Adipocyte (in vitro differentiated cells): ENCODE data around the gene PPM1B.
"Not testable (repeated sequence)": the region's sequence is repeated elsewhere in the genome, so short reads cannot be mapped to it uniquely, and the experiment has no call there.

Experiments
- DNase-seq: peaks from one replicate; pipeline ENCODE4 v3.0.0-alpha.2; 2015; ENCODE audit warnings: low read depth
- H3K27me3 ChIP-seq: replicated peaks from 2 replicates; pipeline ENCODE4 v1.7.0; 2013; ENCODE audit warnings: mild to moderate bottlenecking, low read length, moderate library complexity; ENCODE audit not compliant: control insufficient read depth, insufficient read depth
- H3K36me3 ChIP-seq: 2 replicates; pipeline ENCODE4 v1.7.0; 2013; ENCODE audit warnings: low read length, mild to moderate bottlenecking, moderate library complexity; ENCODE audit not compliant: control insufficient read depth, insufficient read depth, severe bottlenecking
- H3K4me1 ChIP-seq: 2 replicates; pipeline ENCODE4 v1.7.0; 2013; ENCODE audit warnings: mild to moderate bottlenecking, low read length, moderate library complexity; ENCODE audit not compliant: control insufficient read depth, insufficient read depth
- H3K4me3 ChIP-seq: 2 replicates; pipeline ENCODE4 v1.7.0; 2013; ENCODE audit warnings: mild to moderate bottlenecking, low read length, moderate library complexity
- H3K9ac ChIP-seq: 2 replicates; pipeline ENCODE4 v1.7.0; 2013; ENCODE audit warnings: mild to moderate bottlenecking, low read length, moderate library complexity
- H3K9me3 ChIP-seq: 2 replicates; pipeline ENCODE4 v1.7.0; 2013; ENCODE audit warnings: mild to moderate bottlenecking, low read length, moderate library complexity; ENCODE audit not compliant: control insufficient read depth

The PPM1B gene

DNA sequence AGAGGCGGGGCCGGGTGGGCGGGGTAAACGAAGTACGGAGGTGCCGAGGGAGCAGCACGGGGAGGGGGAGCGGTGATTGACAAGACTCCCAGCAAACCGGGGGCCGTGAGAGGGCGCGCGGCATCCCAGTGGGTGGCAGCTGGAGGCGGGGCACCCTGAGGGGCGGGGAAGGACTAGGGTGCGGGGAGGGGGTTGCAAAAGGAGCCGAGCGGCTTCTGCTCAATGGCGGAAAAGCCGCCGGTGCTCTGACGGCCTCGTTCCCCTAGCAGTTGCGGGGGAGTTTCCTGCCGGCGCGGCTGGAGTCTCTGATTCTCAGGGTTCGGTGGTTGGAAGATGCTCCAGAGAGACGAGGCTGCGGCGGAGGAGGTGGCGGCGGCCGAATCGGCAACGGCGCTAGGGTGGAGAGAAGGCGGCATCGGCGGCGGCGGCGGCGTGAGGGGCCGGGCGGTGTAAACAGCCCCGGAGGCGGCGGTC is at the start of gene PPM1B:
PPM1B (plus strand) TSS at position 195 of the 474 bp plus-strand sequence. CDS start 32,325 bp downstream, outside the sequence.
- DNase-seq = no peak
- no peaks in the 10 kb centered on the region for H3K36me3 ChIP-seq
- peaks cover 4% of the 10 kb centered on the region for H3K9me3 ChIP-seq
- peak within 1 kb of the TSS; percentile 96 for H3K9ac ChIP-seq
- peaks cover 29% of the 10 kb centered on the region for H3K4me1 ChIP-seq
- H3K4me3 ChIP-seq = peak within 1 kb of the TSS; percentile 98
- H3K27me3 ChIP-seq = no peaks in the 10 kb centered on the region

DNA sequence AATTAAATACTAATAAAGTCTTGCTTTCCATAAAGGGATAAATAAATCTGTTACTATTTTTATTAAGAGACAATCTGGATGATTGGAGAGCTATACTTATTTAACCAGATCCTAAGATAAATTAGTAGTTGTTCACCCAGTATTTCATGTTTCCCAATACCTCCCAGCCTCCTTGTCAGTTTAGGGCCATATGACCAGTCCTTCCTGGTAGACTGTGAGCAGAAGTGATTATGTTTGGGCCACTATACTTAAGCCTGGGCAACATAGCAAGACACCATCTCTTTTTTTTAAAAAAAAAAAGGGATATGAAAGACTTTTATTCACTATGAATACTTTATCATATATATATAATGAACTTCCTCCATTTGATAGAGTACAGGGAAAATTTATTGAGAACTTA is 48.8 kb upstream of the PPM1B start:
- no peaks in the 10 kb centered on the region for H3K9me3 ChIP-seq
- no peak overlapping the region for H3K4me3 ChIP-seq
- peaks cover 12% of the 10 kb centered on the region for H3K4me1 ChIP-seq
- no peak for DNase-seq
- no peak overlapping the region for H3K9ac ChIP-seq
- H3K36me3 ChIP-seq = no peaks in the 10 kb centered on the region
- no peaks in the 10 kb centered on the region for H3K27me3 ChIP-seq

DNA sequence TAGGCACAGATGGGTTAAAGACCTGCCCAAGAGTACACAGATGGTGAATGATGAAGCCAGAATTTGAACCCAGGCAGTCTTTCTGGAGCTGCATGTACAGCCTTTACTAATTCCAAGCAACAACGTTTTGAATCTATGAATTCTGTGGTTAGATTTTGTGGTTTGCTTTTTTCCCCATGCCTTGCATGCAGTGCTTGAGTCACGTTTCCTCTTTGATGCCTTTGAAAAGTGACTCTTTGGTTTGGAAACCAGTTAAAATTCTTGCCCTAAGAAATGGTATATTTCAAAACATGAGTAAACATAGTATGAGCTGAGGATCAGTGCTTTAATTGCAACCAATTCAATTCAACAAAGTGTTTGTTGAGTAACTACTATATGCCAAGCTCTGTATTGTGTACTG is 48.2 kb upstream of the PPM1B start:
- Histone ChIP-seq H3K4me3 (no peak overlapping the region), H3K4me1 (peaks cover 12% of the 10 kb centered on the region), H3K9me3 (no peaks in the 10 kb centered on the region), H3K27me3 (no peaks in the 10 kb centered on the region), H3K9ac (no peak overlapping the region), H3K36me3 (no peaks in the 10 kb centered on the region)
- DNase-seq = peak; percentile 81

DNA sequence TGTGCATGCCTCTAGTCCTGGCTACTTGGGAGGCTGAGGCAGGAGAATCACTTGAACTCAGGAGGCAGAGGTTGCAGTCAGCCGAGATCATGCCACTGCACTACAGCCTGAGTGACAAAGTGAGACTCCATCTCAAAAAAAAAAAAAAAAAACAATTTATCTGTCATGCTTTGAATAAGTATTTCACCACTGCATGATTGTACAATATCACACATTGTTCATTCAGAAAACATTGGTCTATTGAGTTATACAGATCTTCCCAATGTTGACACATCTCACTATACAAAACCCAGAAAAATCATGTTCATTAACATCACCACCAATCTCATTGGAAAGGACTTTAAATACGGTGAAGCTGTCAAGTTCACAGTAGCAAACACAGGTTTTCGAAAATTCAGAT is 46.8 kb upstream of the PPM1B start:
- Histone ChIP-seq H3K27me3 (no peaks in the 10 kb centered on the region), H3K4me3 (no peak overlapping the region), H3K9me3 (no peaks in the 10 kb centered on the region), H3K36me3 (no peaks in the 10 kb centered on the region), H3K9ac (no peak overlapping the region), H3K4me1 (peaks cover 17% of the 10 kb centered on the region)
- no peak for DNase-seq

DNA sequence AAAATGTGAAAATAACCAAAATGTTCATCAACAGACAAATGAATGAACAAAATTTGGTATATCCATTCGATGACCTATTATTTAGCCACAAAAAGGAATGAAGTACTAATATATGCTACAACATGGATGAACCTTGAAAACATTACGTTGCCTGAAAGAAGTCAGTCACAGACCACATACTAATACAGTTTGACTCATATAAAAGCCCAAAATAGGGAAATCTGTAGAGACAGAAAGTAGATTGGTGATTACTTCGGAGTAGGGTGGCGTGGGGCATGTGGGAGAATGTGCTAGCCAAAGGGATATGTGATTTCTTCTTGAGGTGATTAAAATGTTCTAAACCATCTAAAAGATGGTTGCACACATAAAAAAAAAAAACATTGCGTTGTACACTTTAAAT is 44.2 kb upstream of the PPM1B start:
- Histone ChIP-seq H3K36me3 (no peaks in the 10 kb centered on the region), H3K4me1 (peaks cover 17% of the 10 kb centered on the region), H3K9ac (no peak overlapping the region), H3K27me3 (no peaks in the 10 kb centered on the region), H3K4me3 (no peak overlapping the region), H3K9me3 (no peaks in the 10 kb centered on the region)
- no peak for DNase-seq

DNA sequence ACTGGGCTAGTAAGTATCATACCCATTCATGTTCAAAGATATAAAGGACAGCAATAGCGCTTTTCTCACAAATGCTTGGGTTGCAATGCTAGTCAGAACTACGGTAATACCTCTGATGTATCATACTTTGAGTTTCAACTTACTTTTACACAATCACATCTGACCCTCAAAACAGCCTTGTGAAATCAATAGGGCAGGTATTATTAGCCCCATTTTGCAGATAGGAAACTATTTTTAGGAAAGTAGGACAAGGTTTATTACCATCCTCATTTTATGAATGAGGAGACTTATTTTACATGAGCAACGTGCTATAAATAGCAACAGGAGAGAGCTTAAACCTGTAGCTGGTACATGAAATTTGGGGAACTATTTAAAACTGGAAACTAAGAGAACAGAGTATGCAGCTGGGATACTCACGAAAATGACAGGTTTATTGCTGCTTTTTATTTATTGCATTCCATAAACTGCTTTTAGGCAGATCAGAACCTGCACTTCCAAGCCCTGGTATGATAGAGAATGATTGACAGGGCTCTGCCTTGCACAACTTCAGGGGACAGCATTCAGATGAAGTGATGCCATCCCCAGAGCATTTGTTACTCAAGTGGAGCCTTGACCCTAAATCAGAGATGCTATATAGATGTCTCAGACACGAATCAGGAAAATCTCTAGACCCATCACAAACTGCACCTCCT is 42.4 kb upstream of the PPM1B start:
- Histone ChIP-seq H3K4me3 (no peak overlapping the region), H3K9ac (no peak overlapping the region), H3K27me3 (no peaks in the 10 kb centered on the region), H3K36me3 (no peaks in the 10 kb centered on the region), H3K4me1 (peaks cover 20% of the 10 kb centered on the region), H3K9me3 (no peaks in the 10 kb centered on the region)
- DNase-seq = peak; percentile 26

DNA sequence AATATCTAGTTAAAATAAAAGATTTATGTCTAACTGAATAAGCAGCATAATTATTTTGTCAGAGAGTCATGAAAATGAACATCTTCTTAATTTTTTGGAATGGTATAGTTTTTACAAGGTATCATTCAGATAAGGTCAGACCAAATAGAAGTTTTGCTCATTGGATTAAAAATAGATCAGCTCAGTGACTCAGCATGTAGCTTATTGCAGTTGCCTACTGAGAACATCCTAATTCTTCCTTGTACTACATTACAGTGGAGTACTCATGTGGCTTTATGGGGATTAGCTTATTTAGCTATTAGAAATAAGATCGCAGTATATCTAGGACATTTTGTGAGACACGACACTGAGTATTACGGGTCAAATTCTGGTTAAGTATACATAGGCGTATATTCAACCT is 38.2 kb upstream of the PPM1B start:
- Histone ChIP-seq H3K4me3 (no peak overlapping the region), H3K4me1 (peaks cover 32% of the 10 kb centered on the region), H3K9ac (no peak overlapping the region), H3K27me3 (no peaks in the 10 kb centered on the region), H3K9me3 (no peaks in the 10 kb centered on the region), H3K36me3 (no peaks in the 10 kb centered on the region)
- DNase-seq = peak; percentile 68

DNA sequence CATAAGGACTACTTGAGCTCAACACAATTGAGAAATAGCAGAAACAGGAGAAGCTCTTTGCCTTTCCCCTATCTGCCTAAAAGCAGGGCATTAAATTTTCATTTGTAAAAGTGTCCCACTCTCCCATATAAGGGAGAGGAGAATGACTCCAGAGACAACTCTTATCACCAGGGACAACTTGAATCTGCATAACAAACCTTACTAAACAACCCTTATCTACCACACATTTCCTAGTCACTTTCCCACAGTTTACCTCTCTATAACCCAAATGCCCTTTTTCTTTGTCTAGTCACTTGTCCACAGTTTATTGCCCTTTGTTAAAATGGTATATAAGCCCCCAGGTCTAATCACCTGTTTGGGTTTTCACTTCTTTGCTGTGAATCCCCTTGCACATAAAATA is 37.5 kb upstream of the PPM1B start:
- Histone ChIP-seq H3K4me1 (peaks cover 35% of the 10 kb centered on the region), H3K9me3 (no peaks in the 10 kb centered on the region), H3K36me3 (no peaks in the 10 kb centered on the region), H3K9ac (peak overlapping the region; percentile 9), H3K4me3 (no peak overlapping the region), H3K27me3 (no peaks in the 10 kb centered on the region)
- peak; percentile 21 for DNase-seq

DNA sequence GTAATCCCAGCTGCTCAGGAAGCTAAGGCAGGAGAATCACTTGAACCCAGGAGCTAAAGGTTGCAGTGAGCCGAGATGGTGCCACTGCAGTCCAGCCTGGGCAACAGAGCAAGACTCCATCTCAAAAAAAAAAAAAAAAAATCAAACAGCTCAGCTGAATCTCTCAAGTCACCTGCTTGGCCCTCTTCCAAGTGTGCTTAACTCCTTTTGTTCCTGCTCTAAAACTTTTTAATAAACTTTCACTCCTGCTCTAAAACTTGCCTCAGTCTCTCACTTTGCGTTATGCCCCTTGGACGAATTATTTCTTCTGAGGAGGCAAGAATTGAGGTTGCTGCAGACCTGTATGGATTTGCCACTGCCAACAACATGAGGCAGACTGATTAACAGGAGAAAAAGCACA is 35.1 kb upstream of the PPM1B start:
- H3K9ac ChIP-seq, DNase-seq, H3K36me3 ChIP-seq, H3K27me3 ChIP-seq, H3K4me3 ChIP-seq, H3K9me3 ChIP-seq: not testable (repeated sequence)
- H3K4me1 ChIP-seq = peaks cover 49% of the 10 kb centered on the region

DNA sequence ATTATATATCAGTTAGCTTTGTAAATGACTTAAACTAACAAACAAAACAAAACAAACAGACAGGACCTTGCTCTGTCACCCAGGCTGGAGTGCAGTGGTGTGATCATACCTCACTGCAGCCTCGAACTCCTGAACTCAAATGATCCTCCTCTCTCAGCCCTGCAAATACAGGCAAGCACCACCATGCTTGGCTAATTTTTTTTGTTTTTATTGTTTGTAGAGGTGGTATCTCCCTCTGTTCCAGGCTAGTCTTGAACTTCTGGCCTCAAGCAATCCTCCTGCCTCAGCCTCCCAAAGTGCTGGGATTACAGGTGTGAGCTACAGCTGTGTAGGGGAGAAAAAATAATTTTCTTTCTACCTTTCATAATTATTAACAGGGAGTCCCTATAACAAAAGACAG is 33.8 kb upstream of the PPM1B start:
- Histone ChIP-seq H3K4me1 (peaks cover 47% of the 10 kb centered on the region), H3K36me3 (no peaks in the 10 kb centered on the region)

DNA sequence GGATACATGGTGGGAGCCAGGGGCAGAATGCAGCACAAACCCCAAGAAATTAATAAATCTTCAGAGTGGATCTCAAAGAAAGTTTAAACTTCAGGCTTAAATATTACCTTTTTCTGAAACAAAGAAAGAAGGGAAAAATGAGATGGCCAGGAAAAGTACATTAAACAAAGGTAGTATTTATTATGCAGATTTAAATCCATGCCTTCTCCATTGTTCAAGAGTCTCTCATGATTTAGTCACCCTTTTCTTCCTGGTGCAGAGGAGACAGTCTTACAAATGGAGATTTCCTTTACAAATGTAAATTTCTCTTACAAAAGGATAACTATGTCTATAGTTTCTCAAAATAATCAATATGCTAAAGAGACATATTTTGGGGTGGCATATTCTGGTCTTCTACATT is 33.4 kb upstream of the PPM1B start:
- Histone ChIP-seq H3K9ac (peak overlapping the region; percentile 60), H3K4me1 (peaks cover 43% of the 10 kb centered on the region), H3K9me3 (no peaks in the 10 kb centered on the region), H3K27me3 (no peaks in the 10 kb centered on the region), H3K36me3 (no peaks in the 10 kb centered on the region), H3K4me3 (peak overlapping the region; percentile 25)
- DNase-seq = no peak

More for the DNA sequence above, 33.8 kb upstream of the PPM1B start:
- no peak for DNase-seq
- H3K27me3 ChIP-seq = no peaks in the 10 kb centered on the region
- H3K9me3 ChIP-seq = no peaks in the 10 kb centered on the region
- no peak overlapping the region for H3K4me3 ChIP-seq
- no peak overlapping the region for H3K9ac ChIP-seq

DNA sequence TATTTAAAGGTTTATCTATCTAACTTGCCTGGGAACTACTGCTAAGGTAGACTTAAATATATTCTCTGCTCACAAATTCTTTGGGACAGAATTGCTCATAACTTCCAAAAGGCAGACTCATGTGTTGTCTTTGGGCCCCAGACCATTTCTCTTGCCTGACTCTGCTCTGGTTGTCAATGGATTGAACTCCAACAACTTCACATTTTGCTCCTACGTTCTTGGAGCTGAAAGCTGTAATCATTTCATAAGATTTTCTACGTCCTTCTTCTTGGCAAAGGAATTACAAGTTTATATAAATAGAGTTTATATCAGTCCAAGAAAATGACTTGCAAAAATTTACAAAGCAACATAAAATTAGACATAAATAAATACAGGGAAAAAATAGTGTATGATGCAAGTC is 32.9 kb upstream of the PPM1B start:
- Histone ChIP-seq H3K4me3 (peak overlapping the region; percentile 25), H3K4me1 (peaks cover 38% of the 10 kb centered on the region), H3K36me3 (no peaks in the 10 kb centered on the region), H3K9me3 (no peaks in the 10 kb centered on the region), H3K27me3 (no peaks in the 10 kb centered on the region), H3K9ac (peak overlapping the region; percentile 60)
- DNase-seq = peak; percentile 53
